ENCODE data around the gene RAD51B.

DNA sequence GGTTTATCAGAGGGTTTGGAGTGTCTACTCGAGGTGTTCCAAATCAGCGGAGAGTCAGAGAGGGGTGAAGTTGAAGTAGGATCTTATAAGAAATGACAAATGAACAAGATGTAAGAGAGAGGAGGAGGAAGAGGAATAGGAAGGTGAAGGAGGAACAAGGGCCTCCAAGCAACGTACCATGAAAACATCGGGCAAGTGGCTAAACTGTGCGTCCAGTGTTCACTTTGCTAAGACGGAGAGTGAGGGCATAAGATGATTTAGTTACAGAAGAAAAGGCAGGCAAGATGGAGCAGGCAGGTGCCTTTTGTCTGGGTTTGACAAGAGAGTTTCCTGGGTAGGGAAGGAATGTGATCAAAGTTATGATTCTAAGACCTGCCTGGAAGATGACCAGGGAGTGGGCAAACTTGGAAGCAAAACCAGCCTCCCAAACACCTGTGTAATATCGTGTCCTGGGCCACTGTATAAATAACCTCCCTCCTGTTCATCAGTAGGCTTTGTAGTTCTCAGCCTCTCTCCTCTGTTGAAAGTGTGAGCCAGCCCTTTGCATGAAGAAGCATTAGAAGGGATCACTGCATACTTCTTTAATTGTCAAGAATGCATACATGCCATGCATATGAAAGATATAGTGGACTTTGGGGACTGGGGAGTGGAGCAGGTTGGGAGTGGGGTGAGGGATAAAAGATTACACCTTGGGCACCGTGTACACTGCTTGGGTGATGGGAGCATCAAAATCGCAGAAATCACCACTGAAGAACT is 861.9 kb downstream of the RAD51B start:
- TF ChIP-seq CTCF (optimal IDR thresholded peaks at IDR 0.05 in 1 of 3, IDR thresholded peaks at IDR 0.05 in 1 of 3, conservative IDR thresholded peaks at IDR 0.05 in 1 of 3; ENCODE audit: extremely low read depth in 1 of 3, insufficient read depth in 2 of 3, low read length in 3 of 3) (no peak), EZH2 (IDR thresholded peaks at IDR 0.05; ENCODE audit: low read length) (no peak)

Measured in keratinocyte (primary cell).